GM19240 (cell line): Measurements from ENCODE around the gene RBPJ.

Experiments used
- DNase-seq: peaks from one replicate; pipeline ENCODE4 v3.0.0; 2011; ENCODE audit warnings: low spot score; ENCODE audit not compliant: insufficient read length

Gene RBPJ

GRCh38 chr4:26320538-26321372, at the start of gene RBPJ:
Gene RBPJ (plus strand): TSS chr4:26321014. CDS start chr4:26321029, 15 bp downstream.
- DNase-seq = peak; percentile 68

GRCh38 chr4:26271703-26272102, 49.1 kb upstream of the RBPJ start:
- DNase-seq = no peak

GRCh38 chr4:26272654-26273615, 47.9 kb upstream of the RBPJ start:
- DNase-seq = no peak

GRCh38 chr4:26273616-26273980, 47.2 kb upstream of the RBPJ start:
- no peak for DNase-seq

- DNase-seq = no peak
These were observed 45.5 kb upstream of the RBPJ start for GRCh38 chr4:26275281-26275680.

GRCh38 chr4:26279446-26279845, 41.4 kb upstream of the RBPJ start:
- DNase-seq = no peak

GRCh38 chr4:26281881-26282280, 38.9 kb upstream of the RBPJ start:
- DNase-seq = no peak

- no peak for DNase-seq
These were observed 36.3 kb upstream of the RBPJ start for GRCh38 chr4:26284536-26284935.

- DNase-seq = no peak
These were observed 35.5 kb upstream of the RBPJ start for GRCh38 chr4:26285272-26285671.

- DNase-seq = no peak
These were observed 33.1 kb upstream of the RBPJ start for GRCh38 chr4:26287756-26288155.

- peak; percentile 20 for DNase-seq
These were observed 32.4 kb upstream of the RBPJ start for GRCh38 chr4:26288355-26288909.

GRCh38 chr4:26289401-26289800, 31.4 kb upstream of the RBPJ start:
- DNase-seq = no peak

- DNase-seq = no peak
These were observed 30.5 kb upstream of the RBPJ start for GRCh38 chr4:26290321-26290720.

GRCh38 chr4:26294904-26295303, 25.9 kb upstream of the RBPJ start:
- DNase-seq = no peak

GRCh38 chr4:26296021-26296420, 24.8 kb upstream of the RBPJ start:
- no peak for DNase-seq

GRCh38 chr4:26296514-26296913, 24.3 kb upstream of the RBPJ start:
- no peak for DNase-seq

- DNase-seq = no peak
These were observed 23.6 kb upstream of the RBPJ start for GRCh38 chr4:26297219-26297618.

- no peak for DNase-seq
These were observed 22.4 kb upstream of the RBPJ start for GRCh38 chr4:26298198-26298947.

- DNase-seq = no peak
These were observed 21.4 kb upstream of the RBPJ start for GRCh38 chr4:26299254-26299882.
